Tibial artery (tissue), 4 donors: ENCODE results near the gene SLC25A44.

Experiments
- DNase-seq, 2 donors: peaks; one replicate each; pipeline ENCODE4 v3.0.0-alpha.2; 2019
- H3K27ac ChIP-seq, 2 donors: fragments of 200-600 bp; sonication (generic) in 1 of 2; 1 replicate in 1 of 2; 2 replicates in 1 of 2; pipeline ENCODE4 v1.5.1; 2018 to 2019; ENCODE audit warnings: mild to moderate bottlenecking in 1 of 2
- H3K27me3 ChIP-seq, 2 donors: fragments of 200-600 bp; sonication (generic) in 1 of 2; one replicate each; pipeline versions ENCODE4 v1.5.1 to v1.6.0; 2016 to 2019
- H3K36me3 ChIP-seq, 3 donors: fragments of 200-600 bp; sonication (generic) in 2 of 3; one replicate each; pipeline ENCODE4 v1.5.1; 2016 to 2019; ENCODE audit warnings: mild to moderate bottlenecking in 2 of 3
- H3K4me1 ChIP-seq, 4 donors: fragments of 200-600 bp; sonication (generic) in 2 of 4; 1 replicate in 3 of 4; 2 replicates in 1 of 4; pipeline ENCODE4 v1.5.1; 2016 to 2019
- H3K4me3 ChIP-seq, 2 donors: fragments of 200-600 bp; sonication (generic) in 1 of 2; 1 replicate in 1 of 2; 2 replicates in 1 of 2; pipeline ENCODE4 v1.5.1; 2018 to 2019; ENCODE audit warnings: mild to moderate bottlenecking in 2 of 2
- H3K9me3 ChIP-seq, 3 donors: fragments of 200-600 bp; sonication (generic) in 1 of 3; one replicate each; pipeline ENCODE4 v1.5.1; 2016 to 2019
- CTCF ChIP-seq, 2 experiments: fragments of 200-600 bp in 1 of 2; fragments of 450-650 bp in 1 of 2; IDR thresholded peaks; one replicate each; pipeline ENCODE4 v1.5.1; 2017 to 2019; ENCODE audit warnings: antibody characterized with exemption in 2 of 2, mild to moderate bottlenecking in 1 of 2, moderate library complexity in 1 of 2
- intact Hi-C: fragments of 100-400 bp; cut with DNase I; formaldehyde crosslinking; loops from one replicate; pipeline ENCODE4 v1.15.0; 2023; ENCODE audit warnings: low total_unique reads

Gene SLC25A44

DNA sequence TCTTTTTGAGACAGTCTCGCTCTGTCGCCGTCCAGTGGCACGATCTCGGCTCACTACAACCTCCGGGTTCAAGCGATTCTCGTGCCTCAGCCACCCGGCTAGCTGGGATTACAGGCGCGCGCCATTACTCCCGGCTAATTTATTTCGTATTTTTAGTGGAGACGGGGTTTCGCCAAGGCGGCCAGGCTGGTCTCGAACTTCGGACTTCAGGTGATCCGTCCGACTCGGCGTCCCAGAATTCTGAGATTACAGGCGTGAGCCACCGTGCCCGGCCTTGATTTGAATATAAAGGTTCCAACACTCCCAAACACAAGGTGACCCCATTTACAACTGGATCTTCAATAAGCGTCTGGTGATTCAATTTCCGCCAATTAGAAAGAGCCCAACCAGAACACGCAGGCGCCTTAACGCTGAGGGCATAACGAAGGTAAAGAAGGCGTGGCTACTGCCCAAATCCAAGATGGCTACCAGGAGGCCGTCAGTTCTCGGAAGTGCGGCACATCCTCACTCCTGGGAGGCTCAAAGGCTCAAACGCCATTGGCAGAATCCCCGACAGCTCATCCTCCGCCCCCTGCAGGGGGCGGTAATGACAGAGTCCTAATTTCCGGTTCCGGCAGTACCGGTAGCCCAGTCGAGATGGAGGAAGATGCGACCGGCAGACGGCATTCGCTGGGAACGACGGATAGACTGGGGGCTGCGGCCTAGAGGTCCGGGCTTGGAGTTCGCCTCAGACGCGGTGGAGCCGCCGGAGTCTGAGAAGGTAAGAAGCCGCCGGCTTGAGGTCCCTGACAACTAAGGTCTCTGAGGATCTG, at the start of gene SLC25A44:
Gene SLC25A44 (plus strand): TSS at position 617 of the 812 bp plus-strand sequence. CDS start 5,744 bp downstream, outside the sequence.
- Histone ChIP-seq H3K36me3 (peaks cover 0 to 13% (median 8%) of the 10 kb centered on the region in 3 donors), H3K9me3 (no peaks in the 10 kb centered on the region), H3K4me1 (peaks cover 0 to 32% (median 15%) of the 10 kb centered on the region in 4 donors), H3K4me3 (peak within 1 kb of the TSS; percentile 70 to 83), H3K27ac (peak within 1 kb of the TSS; percentile 71 to 76), H3K27me3 (no peaks in the 10 kb centered on the region)
- peak; percentile 52 to 55 for TF ChIP-seq CTCF (IDR thresholded peaks at IDR 0.05)
- intact Hi-C loops, result loop anchor here (1.0 kb wide), 1 partner anchor 20 kb away; the partner anchor contains the start of gene PMF1
- peak; percentile 96 to 99 for DNase-seq

GRCh38 chr1:156144742-156145141, 49.2 kb upstream of the SLC25A44 start:
- H3K27me3 ChIP-seq, result peaks cover 0 to 5% of the 10 kb centered on the region in 2 donors
- intact Hi-C loops, result loop anchor here (5.0 kb wide), 2 partner anchors 68 to 83 kb away; partner anchors contain the start of gene PMF1
- H3K9me3 ChIP-seq, result no peaks in the 10 kb centered on the region
- H3K4me3 ChIP-seq, result no peak overlapping the region
- no peak for DNase-seq
- TF ChIP-seq CTCF (IDR thresholded peaks at IDR 0.05), result no peak
- peaks cover 0 to 9% (median 6%) of the 10 kb centered on the region in 3 donors for H3K36me3 ChIP-seq
- H3K27ac ChIP-seq, result peak overlapping the region in 1 of 2 donors; percentile 30
- H3K4me1 ChIP-seq, result peaks cover 0 to 70% (median 39%) of the 10 kb centered on the region in 4 donors

DNA sequence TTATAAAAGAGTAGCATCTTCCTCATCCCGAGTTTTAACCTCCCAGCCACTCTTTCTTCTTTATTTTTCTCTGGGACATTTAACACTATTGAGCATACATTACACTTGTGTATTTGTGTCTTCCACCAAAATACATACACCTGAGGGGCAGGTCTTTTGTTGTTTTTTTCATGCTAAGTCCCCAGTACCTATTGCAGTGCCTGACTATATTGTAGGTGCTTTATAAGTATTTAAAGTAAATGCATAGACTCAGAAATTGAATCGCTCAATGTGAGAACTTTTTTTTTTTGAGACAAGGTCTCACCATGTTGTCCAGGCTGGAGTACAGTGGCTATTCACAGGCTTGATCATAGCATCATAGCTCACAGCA, 48.3 kb upstream of the SLC25A44 start:
- no peak overlapping the region for H3K4me3 ChIP-seq
- DNase-seq, result no peak
- H3K36me3 ChIP-seq, result peaks cover 0 to under 1% (median 0%) of the 10 kb centered on the region in 3 donors
- H3K9me3 ChIP-seq, result no peaks in the 10 kb centered on the region
- H3K27ac ChIP-seq, result no peak overlapping the region
- H3K27me3 ChIP-seq, result peaks cover 0 to 9% of the 10 kb centered on the region in 2 donors
- peaks cover 0 to 69% (median 30%) of the 10 kb centered on the region in 4 donors for H3K4me1 ChIP-seq
- TF ChIP-seq CTCF (IDR thresholded peaks at IDR 0.05), result no peak
- intact Hi-C loops, result loop anchor here (5.0 kb wide), 2 partner anchors 67 to 82 kb away; partner anchors contain the start of gene PMF1

- intact Hi-C loops, result loop anchor here (5.0 kb wide), 2 partner anchors 66 to 81 kb away; partner anchors contain the start of gene PMF1
- TF ChIP-seq CTCF (IDR thresholded peaks at IDR 0.05), result peak; percentile 61 to 70
- H3K27ac ChIP-seq, result peak overlapping the region; percentile 31 to 33
- H3K4me1 ChIP-seq, result peaks cover 0 to 69% (median 27%) of the 10 kb centered on the region in 4 donors
- no peaks in the 10 kb centered on the region for H3K36me3 ChIP-seq
- H3K9me3 ChIP-seq, result no peaks in the 10 kb centered on the region
- H3K4me3 ChIP-seq, result no peak overlapping the region
- DNase-seq, result peak; percentile 76 to 85
- peaks cover 0 to 9% of the 10 kb centered on the region in 2 donors for H3K27me3 ChIP-seq
These were observed 47.7 kb upstream of the SLC25A44 start for GRCh38 chr1:156146020-156146768.

DNA sequence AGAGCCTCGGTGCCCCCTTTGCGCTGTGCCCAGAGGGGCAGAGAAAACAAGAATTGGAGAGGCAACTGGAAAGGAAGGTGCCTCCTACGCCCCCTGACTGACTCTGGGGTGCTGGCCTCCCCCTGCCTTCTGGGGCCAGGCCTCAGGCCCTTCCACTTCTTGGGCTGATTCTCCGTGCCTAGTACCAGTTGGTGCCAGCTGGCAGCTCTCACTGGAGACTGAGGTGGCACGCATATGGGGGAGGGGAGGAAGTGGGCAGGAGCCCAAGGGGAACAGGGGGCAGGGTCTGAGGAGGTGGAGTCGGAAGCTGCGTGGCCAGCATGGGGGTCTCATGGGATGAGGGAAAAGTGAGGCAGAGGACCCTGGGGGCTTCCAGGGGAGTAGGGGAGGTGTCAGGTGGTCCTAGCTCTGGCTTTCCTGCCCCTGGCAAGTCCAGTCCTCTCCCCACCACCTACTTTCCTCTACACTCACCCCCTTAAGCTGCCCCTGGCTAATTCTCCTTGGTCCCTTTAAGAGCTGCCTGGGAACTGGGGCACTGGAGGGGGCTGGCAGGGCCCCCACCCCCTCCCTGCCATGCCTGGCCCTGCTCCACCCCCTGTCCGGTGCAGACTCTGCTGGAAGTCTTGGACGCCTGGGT, 47.0 kb upstream of the SLC25A44 start:
- Histone ChIP-seq H3K9me3 (no peaks in the 10 kb centered on the region), H3K4me3 (no peak overlapping the region), H3K27me3 (peaks cover 0 to 9% of the 10 kb centered on the region in 2 donors), H3K36me3 (no peaks in the 10 kb centered on the region), H3K27ac (peak overlapping the region; percentile 31 to 33), H3K4me1 (peaks cover 0 to 69% (median 21%) of the 10 kb centered on the region in 4 donors)
- TF ChIP-seq CTCF (IDR thresholded peaks at IDR 0.05), result no peak
- intact Hi-C loops, result loop anchor here (5.0 kb wide), 2 partner anchors 65 to 80 kb away; partner anchors contain the start of gene PMF1
- DNase-seq, result peak in 1 of 2 donors; percentile 84
